Measurements from ENCODE around the gene CD55. TPM values are rescaled to one million over a fixed set of nuclear protein-coding genes. Genes with fewer than 3 reads are reported as not detected.

Gene CD55
- total RNA-seq, 1 experiment from 2014 or later = 65.9 TPM

DNA sequence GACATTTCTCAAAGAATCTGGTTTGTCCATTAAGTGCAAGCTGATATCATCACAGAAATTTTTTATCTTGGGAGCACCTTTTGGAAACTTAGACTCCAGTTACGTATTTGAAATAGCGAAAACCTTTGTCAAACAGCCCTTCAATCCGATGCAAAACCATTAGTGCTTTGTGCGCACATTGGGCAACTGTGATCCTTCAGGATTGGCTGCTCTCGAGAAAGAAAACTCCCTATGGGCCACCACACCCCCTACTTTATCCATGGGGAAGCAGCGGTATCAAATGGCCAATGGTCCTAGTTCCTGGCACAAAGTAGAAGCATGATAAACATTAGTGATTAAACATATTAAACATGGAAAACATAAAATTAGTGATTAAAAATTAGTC lies 16.0 kb upstream of the CD55 start:
- no peak for DNase-seq (ENCODE audit: low spot score)

DNA sequence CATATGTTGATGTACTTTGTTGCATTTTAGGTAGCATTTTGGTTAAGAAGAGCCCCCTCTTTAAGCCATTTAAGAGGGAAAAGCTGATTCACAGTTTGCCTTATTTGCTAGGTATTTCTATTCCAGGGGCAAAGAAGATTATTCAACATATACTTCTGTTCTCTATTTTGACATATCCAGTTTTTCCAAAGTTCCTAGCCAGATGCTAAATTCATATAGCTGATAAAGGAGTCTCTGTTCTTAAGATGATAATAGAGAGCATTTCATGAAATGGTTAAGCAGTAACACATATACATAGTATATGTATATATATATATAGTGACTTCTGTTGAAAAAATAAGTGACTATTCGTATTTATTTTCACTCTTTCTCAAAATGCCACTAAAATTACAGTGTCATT lies 15.5 kb upstream of the CD55 start:
- no peak for DNase-seq (ENCODE audit: low spot score)

DNA sequence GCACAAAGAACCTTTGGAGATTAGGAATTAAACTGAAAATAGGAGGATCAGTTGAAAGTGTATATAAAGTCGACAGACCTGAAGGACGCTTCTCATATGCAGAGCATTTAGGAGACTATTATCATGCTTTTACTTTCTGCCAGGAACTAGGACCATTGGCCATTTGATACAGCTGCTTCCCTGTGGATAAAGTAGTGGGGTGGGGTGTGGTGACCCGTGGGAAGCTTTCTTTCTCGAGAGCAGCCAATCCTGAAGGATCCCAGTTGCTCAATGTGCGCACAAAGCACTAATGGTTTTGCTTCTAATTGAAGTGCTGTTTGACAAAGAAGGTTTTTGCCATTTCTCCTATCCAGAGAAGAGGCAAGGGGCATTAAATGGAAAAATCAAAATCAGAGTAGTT lies 14.9 kb upstream of the CD55 start:
- no peak for DNase-seq (ENCODE audit: low spot score)

DNA sequence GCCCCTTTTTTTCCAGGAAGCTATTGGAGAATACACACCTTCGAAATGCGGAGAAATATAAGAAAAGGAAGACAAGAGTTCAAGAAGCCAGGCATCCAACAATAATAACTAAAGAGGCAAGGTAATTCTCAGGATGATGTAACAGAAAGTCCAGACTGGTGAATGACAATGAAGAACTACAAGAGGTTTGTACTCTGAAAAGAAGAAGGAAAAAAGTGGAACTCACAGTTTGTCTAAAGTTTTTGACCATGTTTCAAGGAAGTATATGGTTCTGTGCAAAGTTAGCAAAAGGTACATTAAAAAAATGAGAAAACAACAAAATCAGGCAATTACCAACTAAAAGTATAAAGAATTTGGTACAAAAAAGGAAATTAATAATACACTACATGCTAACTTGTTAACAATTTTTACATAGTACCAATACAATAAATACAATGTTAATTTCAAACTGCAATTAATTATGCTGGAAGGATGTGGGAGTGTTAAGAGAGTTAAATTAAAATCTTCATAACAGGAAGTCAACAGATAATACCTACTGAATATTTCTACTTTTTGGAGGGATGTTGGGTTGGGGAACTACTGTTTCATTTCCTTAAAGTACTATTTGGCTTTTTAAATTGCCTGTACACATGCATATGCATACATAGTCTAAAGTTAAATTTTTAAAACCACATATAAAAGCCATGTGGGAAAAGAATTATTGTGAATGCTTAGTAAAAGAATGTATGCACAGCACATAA lies 12.9 kb upstream of the CD55 start:
- DNase-seq (ENCODE audit: low spot score) = no peak

DNA sequence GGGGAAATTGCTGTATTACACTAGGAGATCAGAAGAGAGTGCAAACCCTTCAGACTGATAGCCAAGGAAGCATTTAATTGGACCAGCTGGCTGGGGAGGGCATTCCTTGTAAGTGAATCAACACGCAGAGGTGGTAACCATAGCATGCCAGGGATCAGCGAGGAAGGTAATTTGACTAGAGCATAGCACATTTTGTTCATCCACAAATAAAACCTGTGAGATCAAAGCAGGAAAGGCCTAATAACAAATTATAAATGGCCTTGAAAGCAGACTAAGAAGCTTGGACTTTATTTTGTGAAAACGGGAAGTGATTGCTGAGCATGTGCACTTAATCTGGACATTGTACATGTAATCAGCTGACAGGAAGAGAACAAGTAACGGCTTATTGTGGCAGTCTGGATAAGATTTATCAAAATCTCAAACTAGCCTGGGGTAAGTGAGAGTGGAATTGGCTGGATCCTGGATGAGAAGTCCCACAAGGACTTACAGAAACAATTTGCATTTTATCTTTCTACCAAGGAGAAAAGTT lies 11.7 kb upstream of the CD55 start:
- peak; percentile 88 for DNase-seq (ENCODE audit: low spot score)

DNA sequence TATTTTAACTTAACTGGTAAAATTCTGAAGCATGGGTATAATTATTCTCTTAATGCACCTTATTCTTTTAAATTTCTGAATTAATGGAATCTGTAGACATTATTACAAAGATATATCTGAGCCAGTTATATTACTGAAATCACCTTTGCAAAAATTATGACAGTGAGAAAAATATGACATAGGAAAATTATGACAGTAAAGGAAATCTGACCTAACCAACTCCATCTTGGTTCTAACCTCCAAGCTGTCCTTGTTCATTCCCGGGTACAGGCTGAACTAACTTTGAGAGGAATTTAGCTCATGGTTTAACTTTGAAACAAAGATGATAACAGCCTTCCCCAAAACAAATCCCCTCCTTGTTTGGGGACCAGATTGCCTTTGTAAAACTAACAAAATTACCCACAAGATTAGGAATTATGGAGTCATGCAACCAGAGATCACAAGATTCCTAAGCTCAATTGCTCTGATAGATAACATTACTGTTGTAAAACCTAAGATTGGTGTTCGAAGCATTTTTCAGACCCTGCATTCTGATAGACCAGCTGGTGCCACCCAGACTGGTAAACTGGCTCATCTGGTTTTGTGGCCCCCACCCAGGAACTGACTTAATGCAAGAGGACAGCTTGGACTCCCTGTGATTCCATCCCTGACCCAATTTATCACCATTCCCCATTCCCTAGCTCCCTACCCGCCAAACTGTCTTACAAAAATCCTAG lies 9.4 kb upstream of the CD55 start:
- DNase-seq (ENCODE audit: low spot score) = no peak

DNA sequence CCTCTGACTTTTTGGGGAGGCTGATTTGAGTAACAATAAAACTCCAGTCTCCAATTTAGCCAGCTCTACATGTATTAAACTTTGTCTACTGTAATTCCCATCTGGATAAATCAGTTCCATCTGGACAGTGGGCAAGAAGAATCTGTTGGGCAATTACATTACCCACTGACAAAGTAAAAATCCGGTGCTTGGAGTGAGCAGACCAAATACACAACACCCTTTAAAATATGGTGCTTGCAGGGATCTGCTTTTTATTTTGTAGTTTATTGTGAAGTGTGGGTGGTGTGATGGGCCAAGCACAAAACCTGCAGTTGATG lies 8.9 kb upstream of the CD55 start:
- DNase-seq (ENCODE audit: low spot score) = no peak

DNA sequence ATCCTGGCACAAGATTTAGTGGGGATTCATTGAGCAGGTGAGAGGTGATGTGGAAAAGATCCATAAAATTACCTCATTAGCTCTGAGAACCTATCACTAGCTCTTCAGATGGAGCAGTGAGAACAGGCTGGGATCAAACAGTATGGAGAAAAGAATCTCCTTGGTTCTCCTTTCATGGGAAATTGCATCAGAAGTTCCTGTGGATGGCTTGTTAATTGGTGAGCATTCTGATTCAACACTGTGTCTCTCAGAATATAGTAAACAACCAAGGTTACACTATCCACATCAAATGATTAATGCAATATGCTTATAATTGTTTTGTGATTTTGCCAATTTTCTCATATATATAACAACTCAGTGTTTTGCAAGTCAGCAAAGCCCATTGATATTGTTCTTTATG lies 8.3 kb upstream of the CD55 start:
- DNase-seq (ENCODE audit: low spot score) = no peak

DNA sequence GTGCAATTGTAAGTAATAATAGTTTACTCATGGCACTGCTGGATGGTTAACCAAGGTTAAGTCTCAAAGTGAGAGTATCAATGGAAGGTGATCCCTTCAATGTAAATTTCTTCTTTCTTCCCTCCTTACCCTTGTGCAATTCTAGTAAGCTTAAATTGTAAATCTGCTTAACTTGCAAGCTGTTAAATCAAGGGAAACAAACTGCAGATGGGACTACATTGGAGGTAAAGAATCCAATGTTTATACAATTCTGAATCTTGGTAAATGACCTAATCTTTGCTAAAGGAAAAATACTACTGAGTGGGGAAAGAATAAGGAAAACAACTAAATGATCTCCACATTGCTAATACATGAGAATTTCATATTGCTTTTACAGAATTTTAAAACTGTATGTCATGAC lies 6.7 kb upstream of the CD55 start:
- no peak for DNase-seq (ENCODE audit: low spot score)

DNA sequence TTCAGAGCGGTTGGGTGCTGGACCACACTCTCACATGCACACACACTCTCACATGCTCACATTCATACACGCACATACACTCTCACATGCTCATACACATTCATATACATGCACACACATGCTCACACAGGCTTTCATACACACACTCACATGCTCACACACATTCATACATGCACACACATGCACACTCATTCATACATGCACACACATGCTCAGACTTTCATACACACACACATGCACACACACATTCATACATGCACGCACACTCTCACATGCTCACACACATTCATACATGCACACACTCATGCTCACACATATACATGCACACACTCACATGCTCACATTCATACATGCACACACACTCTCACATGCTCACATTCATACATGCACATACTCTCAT lies 6.0 kb upstream of the CD55 start:
- DNase-seq (ENCODE audit: low spot score) = no peak

DNA sequence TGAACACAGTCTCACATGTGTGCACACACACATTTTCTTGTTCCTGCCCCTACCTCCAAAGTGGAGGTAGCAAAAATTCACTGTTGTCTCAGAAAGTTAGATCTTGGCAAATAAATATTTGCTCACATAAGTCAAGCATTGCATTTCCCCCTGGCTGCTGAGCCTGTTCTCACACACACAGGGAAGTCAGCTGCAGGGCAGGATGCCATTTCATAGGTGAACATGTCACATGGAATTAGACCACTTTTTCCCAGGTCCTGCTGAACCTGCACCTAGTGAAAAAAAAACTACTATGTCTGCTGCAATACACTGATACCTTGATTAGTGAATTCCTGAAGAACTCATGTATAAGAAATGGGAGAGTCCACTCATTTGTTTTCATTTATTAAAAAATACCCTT lies 5.3 kb upstream of the CD55 start:
- peak; percentile 75 for DNase-seq (ENCODE audit: low spot score)

DNA sequence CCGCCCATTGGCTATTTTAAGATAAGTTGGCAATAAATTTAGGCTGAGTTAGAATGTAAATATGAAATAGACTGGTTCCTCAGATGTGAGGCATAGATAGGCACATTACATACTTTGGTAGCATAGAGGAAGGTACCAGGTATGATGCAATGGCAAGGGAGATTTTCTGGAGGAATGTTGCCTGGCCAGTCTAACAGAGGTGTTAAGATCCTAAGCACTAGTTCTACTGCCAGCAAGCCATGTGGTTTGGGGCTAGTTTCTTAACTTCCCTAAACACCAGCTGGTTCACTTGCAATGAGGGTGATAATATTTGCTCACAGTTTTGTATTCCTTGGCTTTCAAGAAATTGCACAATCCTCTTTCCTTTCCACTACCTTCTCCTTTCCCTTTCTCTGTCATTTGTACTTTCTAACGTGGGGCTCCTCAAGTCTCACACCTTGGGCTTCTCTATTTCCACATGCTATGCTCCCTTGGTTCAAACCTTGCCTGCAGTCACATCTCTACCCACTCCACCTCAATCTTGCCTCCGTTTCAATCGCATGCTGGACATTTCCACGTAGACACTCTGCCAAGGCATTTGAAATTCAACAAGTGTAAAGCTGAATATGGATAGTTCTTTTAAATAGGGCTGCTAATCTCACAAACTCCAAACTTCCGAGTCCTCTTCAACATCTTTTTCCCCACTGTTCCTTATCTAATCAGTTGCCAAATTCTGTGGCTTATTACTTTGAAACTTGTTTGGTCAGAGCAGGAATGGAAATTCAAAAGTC lies 4.7 kb upstream of the CD55 start:
- DNase-seq (ENCODE audit: low spot score) = peak; percentile 95

DNA sequence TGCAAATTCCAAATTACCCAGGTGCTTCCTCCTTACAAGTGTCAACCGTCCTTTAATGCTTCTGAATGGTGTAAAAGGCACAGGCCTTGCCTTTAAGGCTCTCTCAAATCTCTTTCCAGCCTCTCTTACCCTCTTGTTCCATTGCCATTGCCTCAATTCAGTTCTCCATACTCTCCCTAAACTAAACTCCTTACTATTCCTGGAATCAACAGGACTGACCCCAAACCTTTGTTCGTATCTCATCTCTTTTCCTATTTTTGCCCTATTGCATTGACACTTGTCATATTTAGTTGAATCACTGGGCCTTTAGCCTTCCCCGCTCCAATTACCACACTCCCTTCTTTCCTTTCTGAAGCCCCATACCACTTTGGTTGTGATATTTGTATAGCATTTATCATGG lies 3.9 kb upstream of the CD55 start:
- DNase-seq (ENCODE audit: low spot score) = peak; percentile 11

DNA sequence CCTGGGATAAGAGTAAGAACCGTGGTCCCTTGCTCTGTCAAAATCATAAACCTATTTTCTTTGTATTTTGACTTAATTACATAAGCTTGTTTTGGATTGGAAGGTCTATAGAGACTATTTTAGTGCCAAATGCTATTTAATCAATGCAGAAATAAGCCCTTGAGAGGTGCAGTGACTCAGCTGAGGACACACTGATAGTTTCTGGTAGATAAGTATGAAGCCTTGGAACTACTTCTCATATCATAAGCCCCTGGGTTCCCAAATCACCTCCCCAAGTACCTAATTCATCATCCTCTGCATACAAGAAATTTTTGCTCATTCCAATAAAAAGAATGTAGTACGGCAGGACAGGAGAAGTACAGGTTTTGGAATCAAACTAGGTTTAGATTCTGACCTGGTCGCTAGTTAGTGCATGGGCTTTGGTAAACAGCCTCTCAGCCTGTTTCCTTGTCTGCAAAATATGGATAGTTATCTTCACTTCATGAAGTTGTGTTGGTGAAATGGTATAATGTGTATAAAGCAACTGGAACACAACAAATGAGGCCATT lies 3.3 kb upstream of the CD55 start:
- peak; percentile 5 for DNase-seq (ENCODE audit: low spot score)

DNA sequence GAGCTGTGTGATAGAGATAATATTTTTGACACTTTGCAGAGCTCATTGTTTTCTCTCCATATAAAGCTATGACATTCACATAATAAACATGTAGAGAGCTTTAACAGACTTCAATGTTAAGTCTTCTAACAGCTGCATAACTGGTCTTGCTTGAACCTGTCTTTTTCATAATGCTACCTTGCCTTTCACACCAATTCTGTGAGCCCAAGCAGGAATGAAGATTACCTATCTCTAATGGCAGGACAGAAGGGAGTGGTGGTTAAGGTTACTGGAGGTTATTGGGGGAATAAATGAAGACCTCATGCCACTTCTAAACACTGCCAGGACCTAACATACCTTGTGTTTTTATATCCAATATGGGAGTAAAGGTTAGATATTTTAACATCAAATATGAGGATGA lies 2.3 kb upstream of the CD55 start:
- peak; percentile 0 for DNase-seq (ENCODE audit: low spot score)

DNA sequence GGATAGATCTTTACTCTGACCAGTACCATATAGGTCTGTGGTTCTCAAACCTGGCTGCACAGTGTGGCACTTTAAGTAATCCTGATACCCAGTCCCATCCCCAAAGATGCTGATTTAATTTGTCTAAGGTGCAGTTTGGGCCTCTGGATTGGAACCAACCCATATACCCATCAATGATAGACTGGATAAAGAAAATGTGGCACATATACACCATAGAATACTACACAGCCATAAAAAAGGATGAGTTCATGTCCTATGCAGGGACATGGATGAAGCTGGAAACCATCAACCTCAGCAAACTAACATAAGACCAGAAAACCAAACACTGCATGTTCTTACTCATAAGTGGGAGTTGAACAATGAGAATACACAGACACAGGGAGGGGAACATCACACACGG lies 1.4 kb upstream of the CD55 start:
- peak; percentile 0 for DNase-seq (ENCODE audit: low spot score)

DNA sequence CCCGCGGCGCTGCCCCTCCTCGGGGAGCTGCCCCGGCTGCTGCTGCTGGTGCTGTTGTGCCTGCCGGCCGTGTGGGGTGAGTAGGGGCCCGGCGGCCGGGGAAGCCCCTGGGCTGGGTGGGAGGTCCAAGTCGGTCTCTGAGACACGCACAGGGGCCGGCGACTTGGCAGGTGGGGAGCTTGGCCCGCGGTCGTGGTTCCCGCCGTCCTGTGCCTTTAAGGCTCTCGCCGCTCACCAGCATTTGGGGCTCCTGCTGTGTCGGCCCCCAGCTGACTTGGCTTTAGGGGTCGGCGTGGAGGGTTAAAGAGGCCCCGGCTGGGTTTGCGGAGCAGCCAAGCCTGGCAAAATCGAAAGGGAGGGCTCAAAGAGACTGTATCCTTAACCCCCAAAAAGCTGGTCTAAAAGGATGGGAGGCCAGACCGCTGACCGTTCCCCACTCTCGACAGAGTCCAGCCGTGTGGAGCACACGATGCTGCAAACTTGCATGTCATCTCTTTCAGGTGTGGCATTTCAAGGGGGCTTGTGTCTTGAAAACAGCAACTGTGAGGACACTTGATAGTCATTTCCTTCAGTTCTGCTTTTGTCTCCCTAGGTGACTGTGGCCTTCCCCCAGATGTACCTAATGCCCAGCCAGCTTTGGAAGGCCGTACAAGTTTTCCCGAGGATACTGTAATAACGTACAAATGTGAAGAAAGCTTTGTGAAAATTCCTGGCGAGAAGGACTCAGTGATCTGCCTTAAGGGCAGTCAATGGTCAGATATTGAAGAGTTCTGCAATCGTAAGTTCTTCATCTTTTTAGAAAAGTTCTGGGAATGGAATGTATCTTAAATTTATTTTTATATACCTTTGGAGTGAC lies 540 bp downstream of the CD55 start:
- DNase-seq (ENCODE audit: low spot score) = peak; percentile 60

DNA sequence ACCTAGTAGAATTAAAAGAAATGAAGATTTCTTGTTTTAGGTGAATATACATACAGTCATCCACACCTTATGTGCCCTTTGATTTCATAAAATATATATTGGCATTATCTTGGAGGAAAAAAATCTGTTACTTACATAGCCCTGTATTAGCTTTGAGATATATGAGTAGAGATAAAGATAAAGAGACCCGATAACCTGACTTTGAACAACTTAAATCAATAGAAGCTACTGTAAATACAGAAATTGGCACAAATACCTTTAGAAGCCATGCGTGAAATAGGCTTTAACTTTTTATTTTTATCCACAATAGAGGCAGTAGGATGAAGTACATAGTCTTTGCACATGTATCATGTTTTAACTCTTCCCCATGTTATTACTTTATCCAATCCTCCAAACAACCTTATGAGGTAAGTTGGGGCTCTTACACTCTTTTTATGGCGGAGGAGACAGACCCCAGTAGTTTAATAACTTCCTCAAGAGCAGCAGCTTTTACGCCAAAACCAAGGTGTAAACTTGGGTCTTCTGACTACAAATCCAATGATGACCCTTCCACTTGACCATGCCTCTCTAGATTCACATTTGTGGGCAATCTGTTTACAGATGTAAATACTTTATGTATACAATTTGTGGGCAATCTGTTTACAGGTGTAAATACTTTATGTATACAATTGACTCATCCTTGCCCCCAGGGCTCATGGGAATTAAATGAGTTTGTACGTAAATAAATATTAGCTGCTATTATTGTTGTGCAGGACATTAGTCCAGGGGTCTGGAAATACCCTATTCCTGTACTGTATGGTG lies 2.1 kb downstream of the CD55 start:
- peak; percentile 28 for DNase-seq (ENCODE audit: low spot score)

DNA sequence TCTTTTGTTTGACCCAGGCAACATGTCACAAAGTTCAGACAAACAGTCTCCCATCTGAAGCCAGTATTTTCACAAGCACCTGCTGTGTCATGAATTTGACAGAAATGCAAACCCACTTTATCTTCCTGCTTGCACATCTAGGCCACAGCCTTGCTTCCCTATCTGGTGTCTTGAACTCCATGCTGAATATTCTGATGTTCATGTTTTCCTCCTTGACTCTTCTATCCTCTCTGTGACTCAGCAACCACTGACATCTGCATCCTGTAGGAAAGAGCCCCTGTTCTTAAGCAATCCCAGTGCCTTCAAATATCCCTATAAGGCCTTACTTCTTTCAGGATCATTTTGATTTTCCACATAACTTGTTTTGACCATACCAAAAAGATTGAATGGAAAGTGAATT lies 6.5 kb downstream of the CD55 start:
- DNase-seq (ENCODE audit: low spot score) = peak; percentile 43

DNA sequence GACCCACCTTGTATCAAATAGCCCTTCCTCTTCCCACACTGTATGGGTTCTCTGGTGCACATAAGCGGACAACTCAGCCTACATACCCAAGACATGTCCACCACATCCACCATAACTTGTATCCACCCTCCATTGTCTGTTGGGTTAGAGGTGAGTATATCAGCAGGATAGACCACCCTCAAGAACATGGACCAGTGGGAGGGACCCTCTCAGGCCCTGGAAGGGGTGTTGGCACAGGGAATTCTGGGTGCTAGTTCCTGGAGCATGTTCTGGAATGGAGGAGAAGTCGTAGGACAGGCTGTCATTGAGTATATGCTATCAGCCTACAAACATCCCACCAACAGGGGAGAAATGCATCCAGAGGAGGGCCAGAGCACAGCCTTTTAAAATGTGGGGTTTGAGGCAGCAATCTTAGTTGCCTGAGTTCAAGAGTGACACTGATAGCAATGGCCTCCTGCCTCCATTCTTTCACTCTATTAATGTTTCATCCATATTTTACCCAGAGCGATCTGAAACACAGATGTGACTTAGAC lies 7.5 kb downstream of the CD55 start:
- peak; percentile 19 for DNase-seq (ENCODE audit: low spot score)
